HepG2 (cell line): Measurements from ENCODE around the gene ZNF322. TPM values are rescaled to one million over a fixed set of nuclear protein-coding genes. Genes with fewer than 3 reads are reported as not detected.

Experiments used
- GTF2F1 ChIP-seq: fragments of 150-350 bp; IDR thresholded peaks from 2 replicates; pipeline ENCODE4 v1.6.1; 2014; ENCODE audit warnings: low read length
- HDAC1 ChIP-seq: sonication (generic); formaldehyde crosslinking; IDR thresholded peaks from 2 replicates; pipeline ENCODE4 v1.5.1; 2020; ENCODE audit warnings: mild to moderate bottlenecking, missing genetic modification reagents
- JDP2 ChIP-seq: sonication (generic); formaldehyde crosslinking; IDR thresholded peaks from 2 replicates; pipeline ENCODE4 v1.8.1; 2022; ENCODE audit warnings: missing genetic modification reagents, borderline replicate concordance
- NPAS2 ChIP-seq: sonication (generic); formaldehyde crosslinking; IDR thresholded peaks from 2 replicates; pipeline ENCODE4 v1.8.0; 2022; ENCODE audit warnings: mild to moderate bottlenecking, missing genetic modification reagents, borderline replicate concordance
- ZNF674 ChIP-seq: sonication (generic); formaldehyde crosslinking; IDR thresholded peaks from 2 replicates; pipeline ENCODE4 v1.5.0; 2020; ENCODE audit warnings: low read depth, mild to moderate bottlenecking, missing genetic modification reagents
- ZNF800 ChIP-seq: sonication (generic); formaldehyde crosslinking; IDR thresholded peaks from 2 replicates; pipeline ENCODE4 v1.4.0; 2020; ENCODE audit warnings: missing genetic modification reagents
- polyA plus RNA-seq, 8 experiments: library from polyadenylated mRNA; depleted of rRNA in 3 of 8; stranded (reverse) in 7 of 8; unstranded in 1 of 8; fragments of >200 nt; fragmentation: Illumina TruSeq in 4 of 8; extraction: Trizol in 4 of 8; gene quantifications; 2 replicates each; pipeline versions ENCODE4 v1.2.1 to v1.2.3, GENCODE V29; 2011 to 2016; ENCODE audit warnings: low read depth in 4 of 8, missing spikeins in 1 of 8, mixed read lengths in 1 of 8; ENCODE audit not compliant: insufficient read depth in 1 of 8
- total RNA-seq, 5 experiments: library from RNA; depleted of rRNA; stranded (reverse); fragments of >200 nt; fragmentation: Illumina TruSeq; extraction: Trizol; gene quantifications; 2 replicates each; pipeline ENCODE4 v1.2.3, GENCODE V29; 2016; ENCODE audit warnings: low read depth in 1 of 5
- TF ChIP-seq, protein P1 (sequence below): IDR thresholded peaks from 2 replicates; pipeline ENCODE4 v1.6.1; 2018; ENCODE audit warnings: missing genetic modification reagents
- TF ChIP-seq, protein P2 (sequence below): sonication (generic); formaldehyde crosslinking; IDR thresholded peaks from 2 replicates; pipeline ENCODE4 v1.4.0; 2020; ENCODE audit warnings: missing genetic modification reagents, borderline replicate concordance

Gene ZNF322
- total and polyA plus RNA-seq, 2 of the 13 experiments (the other 11 are each of a cell fraction or from before 2014, with no cell fraction given), result 8.3 to 22.8 TPM

- TF ChIP-seq, protein P1, sequence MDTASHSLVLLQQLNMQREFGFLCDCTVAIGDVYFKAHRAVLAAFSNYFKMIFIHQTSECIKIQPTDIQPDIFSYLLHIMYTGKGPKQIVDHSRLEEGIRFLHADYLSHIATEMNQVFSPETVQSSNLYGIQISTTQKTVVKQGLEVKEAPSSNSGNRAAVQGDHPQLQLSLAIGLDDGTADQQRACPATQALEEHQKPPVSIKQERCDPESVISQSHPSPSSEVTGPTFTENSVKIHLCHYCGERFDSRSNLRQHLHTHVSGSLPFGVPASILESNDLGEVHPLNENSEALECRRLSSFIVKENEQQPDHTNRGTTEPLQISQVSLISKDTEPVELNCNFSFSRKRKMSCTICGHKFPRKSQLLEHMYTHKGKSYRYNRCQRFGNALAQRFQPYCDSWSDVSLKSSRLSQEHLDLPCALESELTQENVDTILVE (CRISPR knock-in tag), result no peak
- TF ChIP-seq NPAS2 (CRISPR knock-in tag) (no peak), JDP2 (CRISPR knock-in tag) (no peak), GTF2F1 (no peak), ZNF674 (CRISPR knock-in tag) (no peak), HDAC1 (0 out of 2 replicates have a peak, but pooled peaks have one; percentile 33), ZNF800 (CRISPR knock-in tag) (0 out of 2 replicates have a peak, but pooled peaks have one; percentile 9)
- TF ChIP-seq, protein P2, sequence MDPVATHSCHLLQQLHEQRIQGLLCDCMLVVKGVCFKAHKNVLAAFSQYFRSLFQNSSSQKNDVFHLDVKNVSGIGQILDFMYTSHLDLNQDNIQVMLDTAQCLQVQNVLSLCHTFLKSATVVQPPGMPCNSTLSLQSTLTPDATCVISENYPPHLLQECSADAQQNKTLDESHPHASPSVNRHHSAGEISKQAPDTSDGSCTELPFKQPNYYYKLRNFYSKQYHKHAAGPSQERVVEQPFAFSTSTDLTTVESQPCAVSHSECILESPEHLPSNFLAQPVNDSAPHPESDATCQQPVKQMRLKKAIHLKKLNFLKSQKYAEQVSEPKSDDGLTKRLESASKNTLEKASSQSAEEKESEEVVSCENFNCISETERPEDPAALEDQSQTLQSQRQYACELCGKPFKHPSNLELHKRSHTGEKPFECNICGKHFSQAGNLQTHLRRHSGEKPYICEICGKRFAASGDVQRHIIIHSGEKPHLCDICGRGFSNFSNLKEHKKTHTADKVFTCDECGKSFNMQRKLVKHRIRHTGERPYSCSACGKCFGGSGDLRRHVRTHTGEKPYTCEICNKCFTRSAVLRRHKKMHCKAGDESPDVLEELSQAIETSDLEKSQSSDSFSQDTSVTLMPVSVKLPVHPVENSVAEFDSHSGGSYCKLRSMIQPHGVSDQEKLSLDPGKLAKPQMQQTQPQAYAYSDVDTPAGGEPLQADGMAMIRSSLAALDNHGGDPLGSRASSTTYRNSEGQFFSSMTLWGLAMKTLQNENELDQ, result no peak
Measured at GRCh38 chr6:26594131-26594498, 65.4 kb downstream of the ZNF322 start (continued).
